Right lobe of liver (tissue), 6 donors: ENCODE data around the gene USP9X. TPM values are rescaled to one million over a fixed set of nuclear protein-coding genes. Genes with fewer than 3 reads are reported as not detected.
"Not testable (repeated sequence)": the region's sequence is repeated elsewhere in the genome, so short reads cannot be mapped to it uniquely, and the experiment has no call there.

Experiments
- ATAC-seq, 4 donors: fragments of 200-7000 bp; cut with Tn5 transposase; one replicate each; pipeline ENCODE4 v1.9.1; 2020; ENCODE audit warnings: mild to moderate bottlenecking in 4 of 4, moderate library complexity in 4 of 4
- DNase-seq, 3 donors: peaks; one replicate each; pipeline ENCODE4 v3.0.0-alpha.2; 2020
- H3K27ac ChIP-seq, 3 donors: fragments of 200-600 bp; one replicate each; pipeline ENCODE4 v1.8.0; 2022
- H3K27me3 ChIP-seq, 2 donors: fragments of 200-600 bp; one replicate each; pipeline ENCODE4 v1.8.0; 2022
- H3K36me3 ChIP-seq, 4 donors: fragments of 200-600 bp; sonication (generic) in 1 of 4; one replicate each; pipeline versions ENCODE4 v1.5.1 to v1.8.0; 2017 to 2022; ENCODE audit warnings: control low read depth in 1 of 4
- H3K4me1 ChIP-seq, 4 donors: fragments of 200-600 bp; sonication (generic) in 1 of 4; one replicate each; pipeline versions ENCODE4 v1.5.1 to v1.8.0; 2017 to 2022; ENCODE audit warnings: control low read depth in 1 of 4
- H3K4me3 ChIP-seq, 3 donors: fragments of 200-600 bp; one replicate each; pipeline ENCODE4 v1.8.0; 2022
- H3K9me3 ChIP-seq, 4 donors: fragments of 200-600 bp; sonication (generic) in 1 of 4; one replicate each; pipeline versions ENCODE4 v1.5.1 to v1.8.0; 2017 to 2022; ENCODE audit warnings: control low read depth in 1 of 4
- POLR2A ChIP-seq: fragments of 450-650 bp; IDR thresholded peaks from one replicate; pipeline ENCODE4 v1.6.1; 2017; ENCODE audit warnings: antibody characterized with exemption, mild to moderate bottlenecking
- WGBS: methylation state at CpG from one replicate; pipeline ENCODE4 v1.1.6; 2018; ENCODE audit warnings: low coverage, low lambda C conversion rate; ENCODE audit not compliant: insufficient coverage; ENCODE audit errors: missing lambda C conversion rate; 5-methylcytosine and 5-hydroxymethylcytosine counted together
- intact Hi-C, 2 donors: fragments of 100-400 bp; cut with DNase I; formaldehyde crosslinking; loops; one replicate each; pipeline versions ENCODE4 v1.11.2 to v1.14.1; 2022
- total RNA-seq, 6 experiments: library from RNA; depleted of rRNA in 2 of 6; stranded (reverse); fragments of >200 nt in 2 of 6; fragmentation: NEBNext Ultra II Directional in 3 of 6; extraction: Animal tissue kit (Norgen Biotek cat#: 25700) in 3 of 6; gene quantifications; one replicate each; pipeline versions ENCODE4 v1.1.0 to v1.2.4, GENCODE V29; 2016 to 2023
- TF ChIP-seq, protein P1 (sequence below), 4 donors: fragments of 200-600 bp in 3 of 4; fragments of 450-650 bp in 1 of 4; IDR thresholded peaks; one replicate each; pipeline versions ENCODE4 v1.5.1 to v1.8.0; 2016 to 2022; ENCODE audit warnings: antibody characterized with exemption in 4 of 4, mild to moderate bottlenecking in 2 of 4
- donor health status: DM: no; HTN: yes; CAD: no.
- donor health status: DM: no; HTN: no; CAD: no.
- donor health status: DM: no; HTN: no; CAD: no.
- donor health status: DM: no; HTN: yes; CAD: no.
- donor health status: DM: no; HTN: yes; CAD: no.

Gene USP9X
- total RNA-seq, 6 experiments from 2014 or later = 53.5 to 76.2 (median 63.1) TPM

GRCh38 chrX:41200785-41201184 lies 115.5 kb downstream of the USP9X start:
- DNase-seq = no peak
- 94% methylated on average over 7 of the region's 7 CpGs for WGBS
- Histone ChIP-seq H3K9me3 (no peaks in the 10 kb centered on the region), H3K27ac (no peak overlapping the region), H3K4me3 (no peak overlapping the region), H3K4me1 (no peaks in the 10 kb centered on the region), H3K27me3 (no peaks in the 10 kb centered on the region), H3K36me3 (peaks cover 0 to 75% (median 16%) of the 10 kb centered on the region in 4 donors)
- ATAC-seq = no peak
- intact Hi-C loops = no loop called here
- TF ChIP-seq, protein P1, sequence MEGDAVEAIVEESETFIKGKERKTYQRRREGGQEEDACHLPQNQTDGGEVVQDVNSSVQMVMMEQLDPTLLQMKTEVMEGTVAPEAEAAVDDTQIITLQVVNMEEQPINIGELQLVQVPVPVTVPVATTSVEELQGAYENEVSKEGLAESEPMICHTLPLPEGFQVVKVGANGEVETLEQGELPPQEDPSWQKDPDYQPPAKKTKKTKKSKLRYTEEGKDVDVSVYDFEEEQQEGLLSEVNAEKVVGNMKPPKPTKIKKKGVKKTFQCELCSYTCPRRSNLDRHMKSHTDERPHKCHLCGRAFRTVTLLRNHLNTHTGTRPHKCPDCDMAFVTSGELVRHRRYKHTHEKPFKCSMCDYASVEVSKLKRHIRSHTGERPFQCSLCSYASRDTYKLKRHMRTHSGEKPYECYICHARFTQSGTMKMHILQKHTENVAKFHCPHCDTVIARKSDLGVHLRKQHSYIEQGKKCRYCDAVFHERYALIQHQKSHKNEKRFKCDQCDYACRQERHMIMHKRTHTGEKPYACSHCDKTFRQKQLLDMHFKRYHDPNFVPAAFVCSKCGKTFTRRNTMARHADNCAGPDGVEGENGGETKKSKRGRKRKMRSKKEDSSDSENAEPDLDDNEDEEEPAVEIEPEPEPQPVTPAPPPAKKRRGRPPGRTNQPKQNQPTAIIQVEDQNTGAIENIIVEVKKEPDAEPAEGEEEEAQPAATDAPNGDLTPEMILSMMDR (IDR thresholded peaks at IDR 0.05) = no peak
- no peak for TF ChIP-seq POLR2A

DNA sequence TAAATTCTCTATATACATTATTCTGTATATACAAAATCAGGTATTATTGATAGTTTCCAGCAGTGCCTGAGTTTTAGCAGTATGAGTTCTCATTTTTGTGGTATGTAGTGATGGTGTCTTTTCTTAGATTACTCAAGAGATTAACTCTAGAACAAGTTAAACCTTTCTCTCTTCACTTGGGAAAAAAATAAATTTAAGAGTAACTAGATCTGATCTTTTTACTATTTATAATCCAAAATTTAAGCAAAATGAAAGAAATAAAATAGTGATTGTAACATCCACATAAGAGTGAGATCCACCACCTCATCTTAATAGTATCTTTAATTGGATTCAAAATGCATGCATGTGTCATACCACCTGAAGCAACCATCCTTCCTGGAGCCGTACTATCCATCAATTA lies 124.6 kb downstream of the USP9X start:
- no peak overlapping the region for H3K4me3 ChIP-seq
- peaks cover 3 to 54% (median 41%) of the 10 kb centered on the region in 4 donors for H3K36me3 ChIP-seq
- WGBS = 100% methylated on average over 1 of the region's 1 CpG
- H3K4me1 ChIP-seq = no peaks in the 10 kb centered on the region
- no peak for ATAC-seq
- no peaks in the 10 kb centered on the region for H3K27me3 ChIP-seq
- H3K27ac ChIP-seq = no peak overlapping the region
- TF ChIP-seq, protein P1 (IDR thresholded peaks at IDR 0.05) = no peak
- TF ChIP-seq POLR2A = no peak
- no peak for DNase-seq
- peaks cover 0 to 16% (median 7%) of the 10 kb centered on the region in 4 donors for H3K9me3 ChIP-seq
- intact Hi-C loops = no loop called here

DNA sequence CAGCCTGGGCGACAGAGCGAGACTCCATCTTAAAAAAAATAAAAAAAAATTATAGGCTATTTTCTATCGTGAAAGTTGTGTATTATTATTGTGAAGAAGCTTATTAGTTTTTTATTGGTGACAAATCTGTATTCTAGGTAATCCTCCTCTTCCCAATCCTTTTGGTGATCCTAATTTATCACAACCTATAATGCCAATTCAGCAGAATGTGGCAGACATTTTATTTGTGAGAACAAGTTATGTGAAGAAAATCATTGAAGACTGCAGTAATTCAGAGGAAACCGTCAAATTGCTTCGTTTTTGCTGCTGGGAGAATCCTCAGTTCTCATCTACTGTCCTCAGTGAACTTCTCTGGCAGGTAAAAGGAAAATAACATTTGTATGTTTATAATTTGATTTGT lies 139.4 kb downstream of the USP9X start:
- Histone ChIP-seq H3K27ac (no peak overlapping the region), H3K27me3 (no peaks in the 10 kb centered on the region), H3K4me1 (no peaks in the 10 kb centered on the region), H3K4me3 (no peak overlapping the region), H3K9me3 (no peaks in the 10 kb centered on the region), H3K36me3 (peaks cover 0 to 74% (median 15%) of the 10 kb centered on the region in 4 donors)
- no peak for ATAC-seq
- no peak for DNase-seq
- WGBS = 77% methylated on average over 5 of the region's 5 CpGs
- TF ChIP-seq, protein P1 (IDR thresholded peaks at IDR 0.05) = no peak
- no peak for TF ChIP-seq POLR2A
- intact Hi-C loops = no loop called here

- Histone ChIP-seq H3K9me3 (no peaks in the 10 kb centered on the region), H3K4me3 (no peak overlapping the region), H3K36me3 (peaks cover 0 to 46% (median 6%) of the 10 kb centered on the region in 4 donors), H3K27ac (no peak overlapping the region), H3K4me1 (peaks cover 0 to 6% (median 0%) of the 10 kb centered on the region in 4 donors), H3K27me3 (no peaks in the 10 kb centered on the region)
- TF ChIP-seq, protein P1 (IDR thresholded peaks at IDR 0.05) = no peak
- TF ChIP-seq POLR2A = no peak
- ATAC-seq (peak in 3 of 4 donors; percentile 65 to 72 (median 68)), DNase-seq (no peak)
- intact Hi-C loops = no loop called here
These were observed 148.7 kb downstream of the USP9X start for GRCh38 chrX:41233988-41234387.

DNA sequence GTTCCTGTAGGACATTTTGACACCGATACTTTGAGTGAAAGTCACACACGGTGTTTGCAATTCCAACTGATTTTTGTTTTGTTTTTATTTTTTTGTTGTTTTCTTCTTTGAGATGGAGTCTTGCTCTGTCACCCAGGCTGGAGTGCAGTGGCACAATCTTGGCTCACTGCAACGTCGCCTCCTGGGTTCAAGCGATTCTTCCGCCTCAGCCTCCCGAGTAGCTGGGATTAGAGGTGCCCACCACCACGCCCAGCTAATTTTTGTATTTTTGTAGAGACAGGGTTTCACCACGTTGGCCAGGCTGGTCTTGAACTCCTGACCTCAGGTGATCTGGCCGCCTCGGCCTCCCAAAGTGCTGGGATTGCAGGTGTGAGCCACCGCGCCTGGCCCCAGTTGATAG lies 149.2 kb downstream of the USP9X start:
- H3K4me3 ChIP-seq, H3K27me3 ChIP-seq, ATAC-seq, H3K27ac ChIP-seq, H3K4me1 ChIP-seq, intact Hi-C loops, H3K9me3 ChIP-seq, DNase-seq: not testable (repeated sequence)
- peaks cover 0 to 41% (median 6%) of the 10 kb centered on the region in 4 donors for H3K36me3 ChIP-seq
- WGBS = 93% methylated on average over 6 of the region's 13 CpGs
